ENCODE data around the gene SIT1. TPM values are rescaled to one million over a fixed set of nuclear protein-coding genes. Genes with fewer than 3 reads are reported as not detected.
A peak's percentile ranks its signal among the peaks of the same experiment; 100 is the strongest.

The SIT1 gene
- total and polyA plus RNA-seq, 3 donors from 2014 or later: 0.43 to 1.6 TPM; not detected in 1

DNA sequence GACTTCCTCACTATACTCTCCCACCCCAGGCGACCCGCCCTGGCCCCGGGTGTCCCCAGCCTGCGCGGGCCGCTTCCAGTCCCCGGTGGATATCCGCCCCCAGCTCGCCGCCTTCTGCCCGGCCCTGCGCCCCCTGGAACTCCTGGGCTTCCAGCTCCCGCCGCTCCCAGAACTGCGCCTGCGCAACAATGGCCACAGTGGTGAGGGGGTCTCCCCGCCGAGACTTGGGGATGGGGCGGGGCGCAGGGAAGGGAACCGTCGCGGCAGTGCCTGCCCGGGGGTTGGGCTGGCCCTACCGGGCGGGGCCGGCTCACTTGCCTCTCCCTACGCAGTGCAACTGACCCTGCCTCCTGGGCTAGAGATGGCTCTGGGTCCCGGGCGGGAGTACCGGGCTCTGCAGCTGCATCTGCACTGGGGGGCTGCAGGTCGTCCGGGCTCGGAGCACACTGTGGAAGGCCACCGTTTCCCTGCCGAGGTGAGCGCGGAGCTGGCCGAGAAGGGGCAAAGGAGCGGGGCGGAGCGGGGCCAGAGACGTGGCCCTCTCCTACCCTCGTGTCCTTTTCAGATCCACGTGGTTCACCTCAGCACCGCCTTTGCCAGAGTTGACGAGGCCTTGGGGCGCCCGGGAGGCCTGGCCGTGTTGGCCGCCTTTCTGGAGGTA, 25.1 kb upstream of the SIT1 start:
- Histone ChIP-seq H3K9me3 (no peaks in the 10 kb centered on the region), H3K4me3 (peak overlapping the region; percentile 48 to 49), H3K4me1 (peaks cover 3% of the 10 kb centered on the region), H3K27me3 (no peaks in the 10 kb centered on the region), H3K36me3 (ENCODE audit: low read depth, missing control alignments) (no peaks in the 10 kb centered on the region), H3K27ac (no peak overlapping the region)
- no peak for TF ChIP-seq POLR2A (IDR thresholded peaks at IDR 0.05)
- no peak for TF ChIP-seq CTCF (IDR thresholded peaks at IDR 0.05)
- WGBS, 2 donors: 0 to 4% methylated on average over 4 to 46 of the region's 51 CpGs
- DNase-seq: peak; percentile 57
- intact Hi-C loops (cut with DNase I; ENCODE audit: low total_unique reads): no loop called here

- intact Hi-C loops (cut with DNase I; ENCODE audit: low total_unique reads): no loop called here
- no peak overlapping the region for H3K27ac ChIP-seq
- no peak for TF ChIP-seq CTCF (IDR thresholded peaks at IDR 0.05)
- no peak for TF ChIP-seq POLR2A (IDR thresholded peaks at IDR 0.05)
- H3K36me3 ChIP-seq (ENCODE audit: low read depth, missing control alignments): no peaks in the 10 kb centered on the region
- peaks cover 3% of the 10 kb centered on the region for H3K4me1 ChIP-seq
- 38 to 40% methylated on average over 10 to 13 of the region's 13 CpGs for WGBS, 2 donors
- H3K4me3 ChIP-seq: peak overlapping the region; percentile 48 to 49
- no peak for DNase-seq
- no peaks in the 10 kb centered on the region for H3K27me3 ChIP-seq
- H3K9me3 ChIP-seq: no peaks in the 10 kb centered on the region
Measured at GRCh38 chr9:35675204-35675603, 24.5 kb upstream of the SIT1 start.

DNA sequence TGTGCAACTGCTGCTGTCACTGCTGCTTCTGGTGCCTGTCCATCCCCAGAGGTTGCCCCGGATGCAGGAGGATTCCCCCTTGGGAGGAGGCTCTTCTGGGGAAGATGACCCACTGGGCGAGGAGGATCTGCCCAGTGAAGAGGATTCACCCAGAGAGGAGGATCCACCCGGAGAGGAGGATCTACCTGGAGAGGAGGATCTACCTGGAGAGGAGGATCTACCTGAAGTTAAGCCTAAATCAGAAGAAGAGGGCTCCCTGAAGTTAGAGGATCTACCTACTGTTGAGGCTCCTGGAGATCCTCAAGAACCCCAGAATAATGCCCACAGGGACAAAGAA, 23.3 kb upstream of the SIT1 start:
- no peaks in the 10 kb centered on the region for H3K9me3 ChIP-seq
- no peak for DNase-seq
- H3K27ac ChIP-seq: no peak overlapping the region
- intact Hi-C loops (cut with DNase I; ENCODE audit: low total_unique reads): no loop called here
- TF ChIP-seq CTCF (IDR thresholded peaks at IDR 0.05): no peak
- TF ChIP-seq POLR2A (IDR thresholded peaks at IDR 0.05): no peak
- H3K4me3 ChIP-seq: no peak overlapping the region
- H3K4me1 ChIP-seq: peaks cover 3% of the 10 kb centered on the region
- 72 to 75% methylated on average over 2 to 3 of the region's 3 CpGs for WGBS, 2 donors
- H3K27me3 ChIP-seq: no peaks in the 10 kb centered on the region
- H3K36me3 ChIP-seq (ENCODE audit: low read depth, missing control alignments): no peaks in the 10 kb centered on the region

- no peak within 1 kb of the TSS for H3K4me3 ChIP-seq
- DNase-seq: no peak
- H3K27ac ChIP-seq: no peak within 1 kb of the TSS
Measured at GRCh38 chr9:35673132-35674024, 22.6 kb upstream of the SIT1 start, which contains the start of gene CA9. Gene CA9 (plus strand): TSS chr9:35673928. CDS start chr9:35673960, 32 bp downstream.

More at GRCh38 chr9:35673132-35674024, 22.6 kb upstream of the SIT1 start, which contains the start of gene CA9:
- Histone ChIP-seq H3K36me3 (ENCODE audit: low read depth, missing control alignments) (no peaks in the 10 kb centered on the region), H3K27me3 (no peaks in the 10 kb centered on the region), H3K9me3 (no peaks in the 10 kb centered on the region), H3K4me1 (peaks cover 3% of the 10 kb centered on the region)
- 53 to 84% methylated on average over 3 to 10 of the region's 10 CpGs for WGBS, 2 donors
- TF ChIP-seq POLR2A (IDR thresholded peaks at IDR 0.05): no peak
- TF ChIP-seq CTCF (IDR thresholded peaks at IDR 0.05): no peak
- intact Hi-C loops (cut with DNase I; ENCODE audit: low total_unique reads): no loop called here

Data from testis (tissue), 3 donors.